HG02852 (cell line): Measurements from ENCODE around the gene RIMBP3B.
A peak's percentile ranks its signal among the peaks of the same experiment; 100 is the strongest.
"Not testable (repeated sequence)": the region's sequence is repeated elsewhere in the genome, so short reads cannot be mapped to it uniquely, and the experiment has no call there.

Experiments used
- ATAC-seq: cut with Tn5 transposase; IDR thresholded peaks from one replicate; pipeline ENCODE4 v1.9.1; 2021; ENCODE audit warnings: mild to moderate bottlenecking, moderate library complexity; ENCODE audit not compliant: unreplicated experiment

The RIMBP3B gene

GRCh38 chr22:21417853-21418252 is 34.3 kb downstream of the RIMBP3B start:
- peak; percentile 41 for ATAC-seq

GRCh38 chr22:21418974-21419638 is 35.6 kb downstream of the RIMBP3B start:
- not testable (repeated sequence) for ATAC-seq

- not testable (repeated sequence) for ATAC-seq
Measured at GRCh38 chr22:21420180-21420763, 36.7 kb downstream of the RIMBP3B start.

DNA sequence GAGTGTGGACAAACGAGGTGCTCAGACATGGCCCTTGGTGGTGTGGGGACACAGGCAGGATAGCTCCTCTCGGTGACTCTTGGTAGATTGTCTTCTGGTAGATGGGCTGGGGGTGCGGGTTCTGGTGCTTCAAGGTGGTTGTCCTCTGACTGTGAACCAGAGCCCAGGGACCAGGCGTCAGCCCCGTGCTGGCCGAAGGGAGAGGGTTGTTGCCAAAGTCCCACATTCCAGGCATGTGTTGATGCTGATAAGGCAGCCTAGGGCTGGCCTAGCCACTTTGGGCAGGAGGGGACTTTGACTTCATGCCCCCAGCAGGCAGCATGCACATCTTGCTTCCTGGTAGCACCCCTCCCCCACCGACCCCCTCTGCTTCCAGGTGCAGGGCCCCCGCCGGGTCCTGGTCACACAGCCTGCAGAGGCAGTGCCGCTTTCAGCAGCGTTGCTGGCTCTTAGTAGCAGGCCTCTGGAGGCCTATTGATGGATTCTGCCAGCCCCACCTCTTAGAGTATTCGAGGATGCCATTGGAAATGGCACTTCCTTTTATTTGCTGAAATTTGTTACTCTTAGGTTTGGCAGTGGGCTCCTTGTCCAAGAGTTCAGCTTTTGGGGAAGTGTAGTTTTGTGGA is 40.6 kb downstream of the RIMBP3B start:
- ATAC-seq: not testable (repeated sequence)

- not testable (repeated sequence) for ATAC-seq
Measured at GRCh38 chr22:21434378-21435233, 51.1 kb downstream of the RIMBP3B start.

DNA sequence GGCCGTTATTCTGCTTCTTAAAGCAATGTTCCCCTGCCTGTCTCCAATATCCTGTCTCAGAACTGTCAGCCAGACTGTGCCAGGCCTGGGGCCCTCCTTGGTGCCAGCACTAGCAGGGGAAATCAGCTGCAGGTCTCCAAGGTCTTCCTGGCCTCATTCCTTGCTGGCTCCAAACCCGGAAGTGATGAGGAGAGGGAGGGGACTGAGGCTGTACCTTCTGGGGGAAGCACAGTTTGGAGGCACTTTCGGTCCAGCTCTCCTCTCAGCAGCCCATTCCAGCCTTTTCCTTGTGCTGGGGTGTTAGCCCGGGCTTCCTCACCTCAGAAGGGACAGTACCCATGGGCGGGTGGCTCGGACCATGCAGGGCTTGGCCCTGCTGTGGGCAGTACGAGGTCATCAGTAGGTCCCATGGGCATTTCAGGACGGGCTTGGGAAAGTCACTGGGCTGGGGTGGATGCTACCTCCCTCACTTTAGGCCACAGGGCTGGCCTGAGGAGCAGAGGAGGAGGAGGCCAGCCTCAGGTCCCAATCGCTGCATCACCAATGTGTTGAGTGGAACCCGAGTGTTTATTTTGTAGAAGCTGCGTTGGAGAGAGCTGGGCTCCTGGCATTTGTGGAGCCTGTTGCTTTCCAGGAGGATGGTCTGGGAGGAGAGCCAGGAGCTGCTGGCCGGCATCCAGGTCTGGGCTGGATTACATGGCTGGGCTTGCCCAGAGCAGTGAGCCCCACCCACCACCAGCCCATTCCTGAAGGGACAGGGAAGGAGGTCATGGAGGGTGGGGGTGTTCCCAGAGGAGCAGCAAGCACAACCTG is 52.7 kb downstream of the RIMBP3B start:
- not testable (repeated sequence) for ATAC-seq

DNA sequence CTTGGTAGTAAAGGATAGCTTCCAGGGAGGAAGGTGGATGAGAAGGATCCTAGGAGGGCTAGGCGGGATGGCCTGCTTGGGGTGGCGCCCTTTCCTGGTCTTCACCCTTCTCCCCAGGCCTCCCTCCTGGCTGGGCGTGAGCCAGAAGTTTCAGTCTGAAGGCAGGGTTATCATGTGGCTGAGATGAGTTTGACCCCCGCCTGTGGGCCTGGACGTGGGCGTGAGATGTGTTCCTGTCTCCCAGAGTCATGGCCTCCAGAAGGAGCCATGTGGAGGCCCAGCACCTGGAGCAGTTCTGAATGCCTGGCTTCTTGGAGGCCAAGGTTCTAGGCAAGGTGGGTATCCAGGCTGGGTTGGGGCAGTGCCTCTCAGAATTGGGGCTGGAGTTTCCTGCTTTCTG is 54.5 kb downstream of the RIMBP3B start:
- not testable (repeated sequence) for ATAC-seq
